NCI-H748 (cell line): ENCODE results near the gene CLIC4.
"Not testable (repeated sequence)": the region's sequence is repeated elsewhere in the genome, so short reads cannot be mapped to it uniquely, and the experiment has no call there.

Experiments
- DNase-seq: peaks from one replicate; lab custom pipeline; 2025; ENCODE audit not compliant: unreplicated experiment; lab: John Stamatoyannopoulos, UW

Gene CLIC4

DNA sequence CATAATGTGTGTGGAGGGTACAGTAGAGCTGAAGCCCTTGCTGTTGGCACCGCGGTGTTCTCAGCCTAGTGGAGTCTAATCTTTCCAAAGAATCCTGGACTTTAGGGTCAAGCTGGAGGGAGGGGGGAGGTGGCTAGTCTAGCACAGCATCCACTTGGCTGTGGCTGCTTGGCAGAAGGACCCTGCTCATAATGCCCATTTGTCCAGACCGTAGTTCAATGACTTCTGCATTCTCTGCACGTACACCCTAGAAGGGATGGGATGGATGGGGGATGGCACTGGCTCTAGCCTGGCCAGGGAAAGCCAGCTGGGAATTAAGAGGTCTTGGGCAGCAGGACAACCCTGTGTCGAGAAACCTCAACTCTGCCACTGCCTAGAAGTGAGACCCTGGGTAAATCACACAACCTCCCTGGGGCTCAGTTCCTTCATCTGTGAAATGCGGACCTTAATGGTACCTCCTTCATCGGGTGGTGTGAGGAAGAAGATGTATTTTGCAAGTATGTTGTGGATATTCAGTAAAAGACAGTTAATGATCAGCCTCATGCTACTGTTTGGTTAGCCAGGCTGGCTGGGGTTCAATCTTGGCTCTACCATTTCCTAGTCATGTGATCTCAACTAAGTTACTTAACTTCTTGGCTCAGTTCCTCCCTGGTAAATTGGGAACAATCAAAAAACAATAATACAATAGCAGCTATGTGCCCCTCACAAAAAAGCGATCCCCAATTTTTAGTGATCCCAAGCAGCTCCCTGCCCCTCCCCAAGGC lies 27.2 kb upstream of the CLIC4 start:
- DNase-seq = no peak

DNA sequence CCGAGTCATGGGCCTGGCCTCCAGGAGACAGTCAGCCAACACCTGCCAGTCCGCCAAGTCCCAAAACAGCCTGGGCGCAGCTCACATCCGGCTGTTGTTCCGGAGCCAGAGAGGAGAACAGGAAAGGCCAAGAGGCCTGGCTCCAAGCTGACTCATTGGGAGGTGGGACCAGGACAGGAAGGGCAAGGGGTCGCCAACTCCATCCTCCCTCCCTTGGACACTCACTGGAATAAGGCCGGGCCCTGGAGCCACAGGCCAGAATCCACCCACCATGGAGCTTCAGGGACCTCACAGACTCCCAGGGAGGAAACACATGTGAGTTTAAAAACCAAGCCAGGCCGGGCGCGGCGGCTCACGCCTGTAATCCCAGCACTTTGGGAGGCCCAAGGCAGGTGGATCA lies 25.1 kb upstream of the CLIC4 start:
- no peak for DNase-seq

DNA sequence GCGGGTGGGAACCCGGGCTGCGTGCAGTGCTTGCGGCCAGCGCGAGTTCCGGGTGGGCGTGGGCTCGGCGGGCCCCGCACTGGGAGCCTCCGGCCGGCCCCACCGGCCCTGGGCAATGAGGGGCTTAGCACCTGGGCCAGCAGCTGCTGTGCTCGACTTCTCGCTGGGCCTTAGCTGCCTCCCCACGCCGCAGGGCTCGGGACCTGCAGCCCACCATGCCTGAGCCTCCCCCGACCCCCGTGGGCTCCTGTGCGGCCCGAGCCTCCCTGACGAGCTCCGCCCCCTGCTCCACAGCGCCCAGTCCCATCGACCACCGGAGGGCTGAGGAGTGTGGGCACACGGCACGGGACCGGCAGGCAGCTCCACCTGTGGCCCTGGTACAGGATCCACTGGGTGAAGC lies 23.7 kb upstream of the CLIC4 start:
- DNase-seq = no peak

DNA sequence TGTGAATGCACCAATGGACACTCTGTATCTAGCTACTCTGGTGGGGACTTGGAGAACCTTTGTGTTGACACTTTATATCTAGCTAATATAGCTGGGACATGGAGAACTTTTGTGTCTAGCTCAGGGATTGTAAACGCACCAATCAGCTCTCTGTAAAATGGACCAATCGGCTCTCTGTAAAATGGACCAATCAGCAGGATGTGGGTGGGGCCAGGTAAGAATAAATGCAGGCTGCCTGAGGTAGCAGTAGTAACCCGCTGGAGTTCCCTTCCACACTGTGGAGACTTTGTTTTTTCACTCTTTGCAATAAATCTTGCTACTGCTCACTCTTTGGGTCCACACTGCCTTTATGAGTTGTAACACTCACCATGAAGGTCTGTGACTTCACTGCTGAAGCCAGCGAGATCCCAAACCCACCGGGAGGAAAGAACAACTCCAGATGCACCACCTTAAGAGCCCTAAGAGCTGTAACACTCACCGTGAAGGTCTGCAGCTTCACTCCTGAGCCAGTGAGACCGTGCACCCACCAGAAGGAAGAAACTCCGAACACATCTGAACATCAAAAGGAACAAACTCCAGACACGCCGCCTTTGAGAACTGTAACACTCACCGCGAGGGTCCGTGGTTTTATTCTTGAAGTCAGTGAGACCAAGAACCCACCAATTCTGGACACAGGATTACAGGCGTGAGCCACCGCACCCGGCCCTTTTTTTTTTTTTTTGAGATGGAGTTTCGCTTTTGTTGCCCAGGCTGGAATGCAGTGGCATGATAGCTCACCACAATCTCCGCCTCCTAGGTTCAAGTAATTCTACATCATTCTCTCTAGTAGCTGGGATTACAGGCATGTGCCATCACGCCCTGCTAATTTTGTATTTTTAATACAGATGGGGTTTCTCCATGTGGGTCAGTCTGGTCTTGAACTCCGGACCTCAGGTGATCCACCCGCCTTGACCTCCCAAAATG lies 22.9 kb upstream of the CLIC4 start:
- DNase-seq = not testable (repeated sequence)

DNA sequence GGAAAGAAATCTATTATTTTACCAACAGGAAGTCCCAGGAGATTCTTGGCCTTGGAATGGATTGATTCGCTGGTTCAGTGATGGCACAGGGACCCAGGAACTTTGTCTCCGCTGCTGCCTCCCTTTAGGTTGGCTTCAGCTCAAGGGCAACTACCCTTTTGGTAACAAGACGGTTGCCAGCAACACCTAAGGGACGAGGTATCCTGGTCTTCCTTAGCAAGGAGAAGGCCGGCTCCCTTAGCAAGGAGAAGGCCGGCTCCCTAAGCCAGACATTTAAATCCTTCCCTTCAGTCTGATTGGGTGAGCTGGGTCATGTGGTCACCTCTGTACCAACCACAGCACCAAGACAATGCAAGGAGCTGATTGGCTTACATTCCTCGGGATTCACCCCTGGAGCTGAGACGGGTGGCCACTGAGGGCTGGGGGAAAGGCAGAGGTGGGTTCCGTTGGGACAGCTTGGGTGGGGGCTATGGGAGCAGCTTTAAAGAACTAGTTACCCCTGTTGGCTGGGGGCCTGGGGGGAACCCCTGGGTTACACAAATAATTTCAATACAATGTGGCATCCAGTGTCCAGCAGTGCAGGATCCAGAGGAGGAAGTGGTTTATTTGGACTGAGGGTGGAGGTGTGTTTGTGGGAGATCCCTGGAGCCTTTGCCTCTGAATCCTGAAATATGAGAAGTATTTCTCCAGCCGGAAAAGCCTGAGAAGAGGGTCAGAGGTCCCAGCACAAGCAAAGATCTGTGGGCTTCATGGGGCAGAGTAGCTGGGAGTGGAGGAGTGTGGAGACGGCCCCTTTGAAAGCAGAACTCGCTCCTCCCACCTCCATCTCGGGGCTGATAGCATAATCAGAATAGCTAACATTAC lies 20.7 kb upstream of the CLIC4 start:
- DNase-seq = peak; percentile 62

DNA sequence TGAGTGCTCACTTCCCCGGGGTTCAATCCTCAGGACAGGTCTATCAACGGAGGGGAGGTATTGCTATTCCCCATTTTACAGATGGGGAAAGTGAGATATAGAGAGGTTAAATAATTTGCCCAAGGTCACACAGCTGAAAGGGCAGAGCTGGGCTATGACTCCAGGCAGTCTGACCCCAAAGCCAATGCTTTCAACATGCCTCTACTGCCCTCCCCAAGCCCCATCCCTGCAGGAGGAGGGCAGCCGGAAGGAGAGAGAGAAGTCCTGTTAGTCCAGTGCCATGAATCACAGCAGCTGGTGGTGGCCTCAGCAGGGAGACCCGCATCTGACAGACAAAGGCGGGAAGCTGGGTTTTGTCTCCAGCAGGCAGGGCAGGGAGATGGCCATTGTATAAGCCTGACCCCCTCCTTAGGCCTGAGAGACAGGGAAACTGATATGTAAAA lies 20.0 kb upstream of the CLIC4 start:
- DNase-seq = no peak

DNA sequence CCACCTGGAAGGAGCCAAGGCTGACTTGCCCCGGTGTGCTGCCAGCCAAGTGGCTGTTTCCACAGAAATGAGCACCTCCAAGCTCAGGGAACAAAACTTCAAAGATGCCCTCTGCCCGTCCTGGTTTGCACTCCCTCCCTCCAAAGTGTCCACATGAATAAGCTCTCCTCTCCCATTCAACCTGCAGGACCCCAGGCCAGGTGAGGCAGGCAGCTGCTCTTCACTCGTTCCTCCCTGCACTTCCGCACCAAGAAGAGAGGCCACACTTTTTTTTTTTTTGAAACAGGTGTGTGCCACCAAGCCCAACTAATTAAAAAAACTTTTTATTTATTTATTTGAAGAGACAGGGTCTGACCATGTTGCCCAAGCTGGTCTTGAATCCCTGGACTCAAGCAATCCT lies 18.5 kb upstream of the CLIC4 start:
- DNase-seq = no peak

DNA sequence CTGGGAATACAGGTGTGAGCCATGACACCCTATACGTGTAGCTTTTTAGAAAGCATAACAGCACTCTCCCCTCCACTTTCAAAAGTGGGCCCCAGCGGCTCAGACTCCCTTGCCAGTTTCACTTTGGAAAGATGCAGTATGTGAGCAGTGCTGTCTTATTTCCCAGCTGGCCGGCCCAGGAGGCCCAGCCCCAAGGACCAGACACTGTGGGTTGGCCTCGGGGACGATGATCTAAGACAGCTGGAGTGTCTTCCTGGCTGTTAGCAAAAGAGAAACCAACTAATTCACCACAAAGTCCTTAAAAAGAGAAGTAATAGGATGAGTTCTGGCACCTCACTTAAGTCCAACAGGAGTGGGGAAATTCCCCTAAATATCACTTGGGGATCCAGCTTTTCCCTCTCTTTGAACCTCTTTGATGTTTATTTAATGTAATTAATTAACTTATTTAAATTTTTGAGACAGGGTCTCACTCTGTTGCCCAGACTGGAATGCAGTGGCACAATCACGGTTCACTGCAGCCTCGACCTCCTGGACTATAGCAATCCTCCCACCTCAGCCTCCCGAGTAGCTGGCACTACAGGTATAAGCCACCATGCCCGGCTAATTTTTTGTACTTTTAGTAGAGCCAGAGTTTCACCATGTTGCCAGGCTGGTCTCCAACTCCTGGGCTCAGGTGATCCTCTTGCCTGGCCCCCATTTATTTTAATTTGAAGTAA lies 17.6 kb upstream of the CLIC4 start:
- DNase-seq = no peak

DNA sequence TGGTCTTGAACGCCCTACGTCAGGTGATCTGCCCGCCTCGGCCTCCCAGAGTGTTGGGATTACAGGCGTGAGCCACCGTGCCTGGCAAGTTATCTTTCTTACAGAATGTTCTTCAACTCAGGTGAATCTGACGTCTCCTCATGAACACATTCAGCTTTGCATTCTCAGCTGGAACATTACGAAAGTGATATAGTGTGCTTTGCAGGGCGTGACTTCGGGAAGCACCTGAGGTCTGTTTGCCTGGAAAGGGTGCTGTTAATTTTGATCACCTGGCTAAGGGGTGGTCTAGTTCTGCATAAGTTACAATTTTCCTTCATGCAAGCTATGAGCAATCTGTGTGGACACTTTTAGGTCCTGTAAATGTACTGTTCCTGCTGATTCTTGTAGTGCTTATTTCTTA lies 16.3 kb upstream of the CLIC4 start:
- DNase-seq = no peak

DNA sequence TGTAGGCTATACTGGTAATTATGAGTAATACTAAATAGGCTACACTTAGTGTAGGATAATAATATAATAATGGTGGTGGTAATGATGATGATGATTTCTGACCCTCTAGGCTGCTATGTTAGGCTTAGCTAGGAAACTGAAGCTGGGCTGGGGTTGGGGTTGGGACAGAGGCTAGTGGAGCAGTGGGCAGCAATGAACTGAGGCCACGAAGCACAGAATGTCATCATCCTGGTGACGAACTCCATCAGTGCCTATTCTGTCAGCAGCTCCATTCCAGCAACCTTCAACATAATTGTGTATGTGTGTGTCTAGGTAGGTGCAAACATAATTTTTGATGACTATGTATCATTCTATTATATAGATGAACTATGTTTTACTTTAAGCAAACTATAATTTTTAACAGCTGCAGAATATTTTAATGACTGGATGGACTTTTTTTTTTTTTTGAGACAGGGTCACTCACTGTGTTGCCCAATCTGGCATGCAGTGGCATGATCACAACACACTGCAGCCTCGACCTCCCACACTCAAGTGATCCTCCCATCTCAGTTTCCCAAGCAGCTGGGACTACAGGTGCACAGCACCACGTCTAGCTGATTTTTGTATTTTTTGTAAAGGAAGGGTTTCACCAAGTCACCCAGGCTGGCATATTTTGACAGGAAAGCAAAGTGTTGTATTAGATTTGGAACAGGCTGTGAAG lies 12.9 kb upstream of the CLIC4 start:
- no peak for DNase-seq

DNA sequence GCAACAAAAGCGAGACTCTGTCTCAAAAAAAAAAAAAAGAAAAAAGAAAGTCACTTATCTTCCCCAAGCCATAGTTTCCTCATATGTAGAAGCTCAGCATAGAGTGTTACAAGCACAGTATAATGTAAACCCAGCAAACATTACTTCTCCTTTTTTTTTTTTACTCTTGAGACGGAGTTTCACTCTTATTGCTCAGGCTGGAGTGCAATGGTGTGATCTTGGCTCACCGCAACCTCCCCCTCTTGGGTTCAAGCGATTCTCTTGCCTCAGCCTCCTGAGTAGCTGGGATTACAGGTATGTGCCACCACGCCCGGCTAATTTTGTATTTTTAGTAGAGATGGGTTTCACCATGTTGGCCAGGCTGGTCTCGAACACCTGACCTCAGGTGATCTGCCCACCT lies 11.9 kb upstream of the CLIC4 start:
- DNase-seq = not testable (repeated sequence)

DNA sequence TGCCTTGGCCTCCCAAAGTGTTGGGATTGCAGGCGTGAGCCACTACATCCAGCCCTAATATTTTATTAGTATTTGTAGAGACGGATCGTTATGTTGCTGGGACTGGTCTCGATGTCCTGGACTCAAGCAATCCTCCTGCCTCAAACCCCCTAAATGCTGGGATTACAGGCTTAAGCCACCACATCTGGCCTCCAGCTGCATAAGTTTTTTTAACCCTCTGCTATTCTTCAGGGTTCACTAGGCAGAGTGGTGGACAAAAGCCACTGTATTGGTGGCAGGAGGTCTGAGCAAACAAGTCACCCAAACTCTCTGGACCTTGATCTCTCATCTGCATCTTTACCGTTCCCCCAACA lies 10.1 kb upstream of the CLIC4 start:
- no peak for DNase-seq

DNA sequence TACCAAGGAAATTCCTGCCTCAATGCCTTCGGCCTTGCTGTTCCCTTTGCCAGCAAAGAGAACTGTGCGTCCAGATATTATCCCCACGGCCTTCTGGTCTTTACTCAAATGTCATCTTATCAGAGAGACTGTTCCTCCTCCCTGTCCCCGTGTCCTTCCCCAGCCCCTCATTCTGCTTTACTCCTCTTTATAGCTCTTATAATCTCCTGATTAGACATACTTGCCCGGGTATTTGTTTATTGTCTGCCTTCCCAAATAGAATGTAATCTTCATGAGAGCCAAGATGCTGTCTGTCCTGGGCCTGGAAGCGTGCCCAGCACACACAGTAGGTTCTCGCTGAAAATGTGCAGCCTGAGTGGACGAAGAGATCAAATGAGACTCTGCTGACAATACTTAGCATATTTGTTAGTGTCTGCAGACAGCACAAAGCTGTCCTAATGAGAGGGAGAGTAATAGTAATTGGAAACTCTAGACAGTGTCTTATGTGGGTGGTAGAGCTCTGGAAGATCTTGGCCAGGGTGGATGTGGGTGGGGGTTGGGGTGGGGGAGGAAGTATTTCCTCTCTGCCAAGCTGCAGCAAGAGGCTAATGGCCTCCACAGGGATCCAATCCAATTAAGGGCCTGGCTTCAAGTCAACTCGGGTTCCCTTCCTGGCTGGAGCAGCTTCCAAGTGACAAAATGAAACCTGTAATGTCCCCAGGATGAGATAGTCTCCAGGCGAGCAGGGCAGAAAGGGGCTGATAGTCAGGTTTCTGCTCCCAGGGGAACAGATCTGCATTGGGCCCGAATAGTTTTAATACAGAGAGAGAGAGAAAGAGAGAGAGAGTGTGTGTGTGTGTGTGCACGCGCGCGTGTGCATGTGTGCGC lies 9.5 kb upstream of the CLIC4 start:
- peak; percentile 13 for DNase-seq

DNA sequence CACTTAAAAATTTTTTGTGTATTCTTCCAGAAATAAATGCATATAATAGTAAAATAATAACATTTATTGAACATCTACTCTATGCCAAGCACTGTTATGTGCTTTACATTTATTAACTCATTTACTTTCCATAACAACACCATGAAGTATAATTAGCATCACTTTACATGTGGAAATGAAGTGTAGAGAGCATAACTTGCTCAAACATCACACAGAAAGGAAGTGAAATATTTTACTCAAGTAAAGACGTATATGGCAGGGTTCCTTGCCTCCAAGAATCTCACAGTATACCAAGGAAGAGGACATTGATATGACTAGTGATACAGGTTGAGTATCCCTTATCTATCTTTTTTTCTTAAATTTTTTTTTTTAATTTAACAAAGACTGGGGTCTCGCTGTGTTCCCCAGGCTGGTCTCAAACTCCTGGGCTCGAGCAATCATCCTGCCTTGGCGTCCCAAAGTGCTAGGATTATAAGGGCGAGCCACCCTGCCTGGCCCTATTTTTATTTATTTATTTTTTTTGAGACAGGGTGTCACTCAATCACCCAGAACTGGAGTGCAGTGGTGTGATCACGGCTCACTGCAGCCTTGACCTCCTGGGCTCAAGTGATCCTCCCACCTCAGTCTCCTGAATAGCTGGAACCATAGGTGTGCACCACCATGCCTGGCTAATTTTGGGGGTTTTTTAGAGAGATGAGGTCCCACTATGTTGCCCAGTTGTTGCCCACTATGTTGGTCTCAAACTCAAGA lies 7.7 kb upstream of the CLIC4 start:
- no peak for DNase-seq

DNA sequence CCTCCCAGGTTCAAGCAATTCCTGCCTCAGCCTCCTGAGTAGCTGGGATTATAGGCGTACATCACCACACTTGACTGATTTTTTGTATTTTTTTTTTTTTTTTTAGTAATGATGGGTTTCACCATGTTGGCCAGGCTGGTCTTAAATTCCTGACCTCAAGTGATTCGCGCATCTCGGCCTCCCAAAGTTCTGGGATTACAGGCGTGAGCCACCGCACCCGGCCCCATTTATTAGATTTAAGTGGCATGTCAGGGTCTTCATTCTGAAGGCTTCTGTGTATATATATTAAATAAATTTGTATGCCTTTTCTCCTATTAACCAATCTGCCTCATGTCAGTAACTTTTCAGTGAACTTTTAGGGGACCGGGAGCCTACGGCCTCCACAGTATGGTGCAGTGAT lies 6.0 kb upstream of the CLIC4 start:
- no peak for DNase-seq

DNA sequence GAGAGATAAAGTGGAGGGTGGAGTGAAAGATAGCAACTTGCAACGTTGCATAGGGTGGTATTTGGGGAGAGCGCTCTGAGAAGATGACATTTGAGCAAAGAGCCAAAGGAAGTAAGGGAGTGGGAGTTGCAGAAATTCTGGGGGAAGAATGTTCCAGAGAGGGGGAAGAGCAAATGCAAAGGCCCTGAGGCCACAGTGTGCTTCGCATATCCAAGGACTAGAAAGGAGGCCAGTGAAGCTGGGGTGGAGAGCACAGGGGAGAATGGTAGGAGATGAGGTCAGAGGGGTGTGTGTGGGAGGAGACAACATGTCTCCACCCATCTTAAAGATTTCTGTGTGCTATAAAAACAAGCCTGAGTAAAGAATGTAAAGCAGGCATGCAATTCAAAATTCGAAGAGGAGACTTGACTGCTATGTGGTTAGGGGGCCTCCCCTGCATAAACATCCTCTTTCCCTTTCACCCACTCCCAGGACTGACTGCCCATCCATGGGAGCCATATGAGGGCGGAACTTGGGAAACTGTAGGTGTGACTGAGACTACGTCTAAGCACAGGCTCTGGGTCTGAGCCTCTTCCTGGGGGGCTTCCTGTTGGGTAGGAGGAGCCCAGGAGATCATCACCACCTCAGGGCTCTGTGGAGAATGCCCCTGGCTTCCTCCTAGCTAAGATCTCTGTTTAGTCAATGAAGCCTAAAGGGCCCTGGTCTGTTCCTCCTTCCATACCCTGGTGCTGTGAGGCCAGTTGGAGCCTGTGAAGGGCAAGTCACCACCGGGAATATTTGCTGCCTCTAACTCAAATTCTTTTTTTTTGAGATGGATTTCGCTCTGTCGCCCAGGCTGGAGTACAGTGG lies 2.9 kb upstream of the CLIC4 start:
- no peak for DNase-seq

DNA sequence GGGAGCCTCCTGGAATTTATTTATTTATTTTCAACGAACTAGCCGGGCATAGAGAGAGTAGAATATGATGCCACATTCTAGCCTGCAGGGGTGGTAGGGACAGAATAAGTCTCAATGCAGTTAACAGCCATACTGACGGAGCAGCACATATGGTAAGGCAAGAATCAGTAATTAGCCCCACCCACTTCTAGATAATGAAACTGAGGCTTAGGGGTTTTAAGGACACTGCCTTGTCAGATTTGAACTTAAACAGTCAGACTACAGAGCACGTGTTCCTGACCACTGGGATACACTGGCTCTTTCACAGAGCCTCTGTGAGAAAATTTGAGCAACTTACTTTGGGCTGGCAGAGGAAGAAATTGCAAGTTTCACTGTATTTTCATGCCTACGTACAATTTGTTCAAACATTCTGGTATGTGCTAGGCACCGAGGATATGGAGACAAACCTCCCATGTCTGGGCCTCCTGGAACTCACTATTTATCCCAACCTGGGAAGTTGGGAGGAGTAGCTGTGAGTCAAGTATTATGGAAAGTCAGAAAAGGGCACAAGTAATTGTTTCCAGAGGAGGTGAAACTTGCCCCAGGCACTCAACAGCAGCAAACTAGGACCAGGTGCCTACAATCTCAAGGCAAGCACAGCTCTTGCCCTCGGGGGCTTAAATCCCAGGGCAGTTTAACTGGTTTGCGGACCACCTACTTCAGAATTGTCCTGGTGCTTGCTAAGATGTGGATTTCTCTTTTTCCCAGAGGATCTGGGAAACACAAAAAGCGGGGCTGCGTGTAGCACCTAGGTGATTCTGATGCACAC lies 1.6 kb upstream of the CLIC4 start:
- no peak for DNase-seq
